ENCODE measurements around the gene ST3GAL6. TPM values are rescaled to one million over a fixed set of nuclear protein-coding genes. Genes with fewer than 3 reads are reported as not detected.

Gene ST3GAL6
- total RNA-seq, 4 donors from 2014 or later = 7.4 to 14.5 (median 9.9) TPM

DNA sequence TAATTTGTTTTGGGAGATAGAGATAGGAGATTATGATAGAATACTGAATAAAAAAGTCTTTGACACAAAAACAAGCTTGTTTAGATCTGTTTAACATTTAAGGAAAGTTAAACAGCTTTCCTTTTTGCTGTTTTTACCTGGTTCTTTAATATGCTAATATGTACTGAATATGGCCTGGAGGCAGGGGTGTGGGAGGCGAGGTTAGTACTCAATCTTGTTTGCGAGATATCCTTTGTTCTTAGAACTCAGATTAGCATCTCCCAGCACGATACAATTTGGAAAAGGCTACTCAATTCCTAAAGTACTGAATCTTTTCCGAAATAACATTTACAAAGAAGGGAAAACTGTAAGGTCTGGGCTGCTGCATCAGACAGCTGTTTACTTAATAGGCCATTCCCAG lies 40.8 kb upstream of the ST3GAL6 start:
- no peaks in the 10 kb centered on the region for H3K27me3 ChIP-seq
- TF ChIP-seq POLR2A (IDR thresholded peaks at IDR 0.05) = no peak
- TF ChIP-seq, protein P1, sequence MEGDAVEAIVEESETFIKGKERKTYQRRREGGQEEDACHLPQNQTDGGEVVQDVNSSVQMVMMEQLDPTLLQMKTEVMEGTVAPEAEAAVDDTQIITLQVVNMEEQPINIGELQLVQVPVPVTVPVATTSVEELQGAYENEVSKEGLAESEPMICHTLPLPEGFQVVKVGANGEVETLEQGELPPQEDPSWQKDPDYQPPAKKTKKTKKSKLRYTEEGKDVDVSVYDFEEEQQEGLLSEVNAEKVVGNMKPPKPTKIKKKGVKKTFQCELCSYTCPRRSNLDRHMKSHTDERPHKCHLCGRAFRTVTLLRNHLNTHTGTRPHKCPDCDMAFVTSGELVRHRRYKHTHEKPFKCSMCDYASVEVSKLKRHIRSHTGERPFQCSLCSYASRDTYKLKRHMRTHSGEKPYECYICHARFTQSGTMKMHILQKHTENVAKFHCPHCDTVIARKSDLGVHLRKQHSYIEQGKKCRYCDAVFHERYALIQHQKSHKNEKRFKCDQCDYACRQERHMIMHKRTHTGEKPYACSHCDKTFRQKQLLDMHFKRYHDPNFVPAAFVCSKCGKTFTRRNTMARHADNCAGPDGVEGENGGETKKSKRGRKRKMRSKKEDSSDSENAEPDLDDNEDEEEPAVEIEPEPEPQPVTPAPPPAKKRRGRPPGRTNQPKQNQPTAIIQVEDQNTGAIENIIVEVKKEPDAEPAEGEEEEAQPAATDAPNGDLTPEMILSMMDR (IDR thresholded peaks at IDR 0.05) = no peak
- DNase-seq = no peak
- no peaks in the 10 kb centered on the region for H3K4me1 ChIP-seq
- WGBS, 2 donors = 81 to 92% methylated on average over 4 of the region's 4 CpGs
- no peak overlapping the region for H3K4me3 ChIP-seq (replicated peaks in 1 of 3)
- H3K36me3 ChIP-seq = no peaks in the 10 kb centered on the region
- H3K9me3 ChIP-seq = no peaks in the 10 kb centered on the region
- intact Hi-C loops (cut with DNase I) = no loop called here
- H3K27ac ChIP-seq = no peak overlapping the region

DNA sequence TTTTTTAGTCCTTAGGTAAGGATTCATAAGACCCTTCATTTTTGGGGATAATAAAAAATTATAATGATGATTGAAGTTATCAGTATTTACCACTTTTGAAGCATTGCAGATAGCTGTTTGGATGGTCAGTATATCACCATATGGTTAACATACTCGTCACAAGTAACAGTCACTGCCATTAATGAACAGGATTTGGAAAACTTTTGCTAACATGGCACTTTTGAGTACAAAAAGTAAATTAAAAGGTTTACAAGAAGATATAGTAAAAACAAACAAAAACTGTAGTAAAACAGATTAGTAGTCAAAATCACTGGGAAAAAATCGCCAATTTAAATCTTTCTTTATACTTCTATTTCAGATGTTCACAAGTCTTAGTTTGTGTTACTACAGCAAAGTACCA lies 37.8 kb upstream of the ST3GAL6 start:
- Histone ChIP-seq H3K9me3 (no peaks in the 10 kb centered on the region), H3K4me3 (replicated peaks in 1 of 3) (no peak overlapping the region), H3K36me3 (no peaks in the 10 kb centered on the region), H3K4me1 (no peaks in the 10 kb centered on the region), H3K27ac (no peak overlapping the region), H3K27me3 (no peaks in the 10 kb centered on the region)
- intact Hi-C loops (cut with DNase I) = no loop called here
- 91 to 93% methylated on average over 2 of the region's 2 CpGs for WGBS, 2 donors
- DNase-seq = no peak
- TF ChIP-seq, protein P1 (IDR thresholded peaks at IDR 0.05) = no peak
- TF ChIP-seq POLR2A (IDR thresholded peaks at IDR 0.05) = no peak

DNA sequence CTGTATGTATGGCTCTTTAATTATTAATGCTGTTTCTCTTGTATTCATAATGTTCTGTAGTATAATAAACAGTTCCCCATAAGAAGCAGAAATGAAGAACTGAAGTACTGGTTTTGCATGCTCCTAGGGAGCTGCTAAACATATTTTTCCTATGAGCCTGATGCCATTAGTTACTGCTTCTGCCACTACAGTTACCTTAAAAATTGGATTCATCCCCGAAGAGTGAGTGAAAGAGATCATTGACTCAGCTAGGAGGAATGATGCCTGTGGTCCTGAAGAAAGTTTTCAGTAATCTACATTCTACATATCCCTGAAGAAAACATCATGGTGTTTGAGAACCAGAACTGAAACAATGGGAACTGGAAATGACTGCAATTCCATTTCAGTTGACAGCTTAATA lies 37.1 kb upstream of the ST3GAL6 start:
- no peaks in the 10 kb centered on the region for H3K4me1 ChIP-seq
- no peaks in the 10 kb centered on the region for H3K9me3 ChIP-seq
- H3K27ac ChIP-seq = no peak overlapping the region
- no peaks in the 10 kb centered on the region for H3K36me3 ChIP-seq
- 86 to 97% methylated on average over 1 of the region's 1 CpG for WGBS, 2 donors
- DNase-seq = no peak
- no peak for TF ChIP-seq POLR2A (IDR thresholded peaks at IDR 0.05)
- TF ChIP-seq, protein P1 (IDR thresholded peaks at IDR 0.05) = no peak
- no peak overlapping the region for H3K4me3 ChIP-seq (replicated peaks in 1 of 3)
- intact Hi-C loops (cut with DNase I) = no loop called here
- H3K27me3 ChIP-seq = no peaks in the 10 kb centered on the region

DNA sequence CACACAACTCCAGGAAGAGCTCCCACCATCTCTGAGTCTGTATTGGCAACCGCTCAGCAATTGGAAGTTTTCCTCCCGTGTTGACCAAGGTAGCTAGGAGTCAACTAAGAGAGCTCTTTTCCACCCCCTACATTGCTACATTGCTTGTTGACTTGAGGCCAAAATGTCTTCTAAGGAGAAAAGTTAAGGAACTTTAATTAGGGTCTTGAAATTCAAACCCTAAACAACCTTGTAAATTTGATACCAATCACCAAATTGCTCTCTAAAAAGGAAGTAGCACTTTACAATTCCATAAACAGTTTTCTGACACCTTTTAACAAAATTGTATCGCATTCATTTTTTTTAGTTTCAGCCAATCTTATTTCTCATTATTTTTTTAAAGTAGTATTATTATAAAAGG lies 35.5 kb upstream of the ST3GAL6 start:
- Histone ChIP-seq H3K4me3 (replicated peaks in 1 of 3) (no peak overlapping the region), H3K27ac (no peak overlapping the region), H3K9me3 (no peaks in the 10 kb centered on the region), H3K36me3 (no peaks in the 10 kb centered on the region), H3K4me1 (no peaks in the 10 kb centered on the region), H3K27me3 (no peaks in the 10 kb centered on the region)
- no peak for TF ChIP-seq POLR2A (IDR thresholded peaks at IDR 0.05)
- TF ChIP-seq, protein P1 (IDR thresholded peaks at IDR 0.05) = no peak
- no peak for DNase-seq
- intact Hi-C loops (cut with DNase I) = no loop called here
- WGBS, 2 donors = 81 to 91% methylated on average over 3 of the region's 3 CpGs

DNA sequence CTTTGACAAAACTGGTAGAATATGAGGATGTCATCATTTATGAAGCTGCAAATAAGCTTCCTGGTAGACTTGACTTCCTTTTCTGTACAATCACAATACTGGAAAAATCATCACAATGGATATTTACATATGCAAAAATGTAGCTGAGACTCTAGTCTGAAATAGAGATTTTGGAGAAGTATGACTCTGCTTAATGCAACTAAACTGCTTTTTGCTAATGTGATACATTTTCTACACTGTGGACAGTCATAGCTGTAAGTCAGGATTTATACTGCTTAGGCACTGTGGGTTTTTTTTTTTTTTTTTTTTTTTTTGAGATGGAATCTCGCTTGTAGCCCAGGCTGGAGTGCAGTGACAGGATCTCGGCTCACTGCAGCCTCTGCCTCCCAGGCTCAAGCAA lies 34.5 kb upstream of the ST3GAL6 start:
- 84 to 95% methylated on average over 2 of the region's 2 CpGs for WGBS, 2 donors
- Histone ChIP-seq H3K4me3 (replicated peaks in 1 of 3) (no peak overlapping the region), H3K9me3 (no peaks in the 10 kb centered on the region), H3K36me3 (no peaks in the 10 kb centered on the region), H3K27me3 (no peaks in the 10 kb centered on the region), H3K4me1 (no peaks in the 10 kb centered on the region), H3K27ac (no peak overlapping the region)
- TF ChIP-seq, protein P1 (IDR thresholded peaks at IDR 0.05) = no peak
- TF ChIP-seq POLR2A (IDR thresholded peaks at IDR 0.05) = no peak
- intact Hi-C loops (cut with DNase I) = no loop called here
- DNase-seq = no peak

All from thyroid gland (tissue), 4 donors.